IMR-90 (cell line): ENCODE measurements around the gene IL1A. TPM values are rescaled to one million over a fixed set of nuclear protein-coding genes. Genes with fewer than 3 reads are reported as not detected.

Experiments used
- ATAC-seq: fragments of 200-7000 bp; cut with Tn5 transposase; 2 replicates; pipeline ENCODE4 v1.9.1; 2020; ENCODE audit warnings: low read depth, mild to moderate bottlenecking, moderate library complexity
- BruUV-seq: library from RNA; stranded (reverse); fragments of 400-500 nt; replicated peaks from 2 replicates; lab custom pipeline; 2021; lab: Mats Ljungman, UMichigan
- CTCF ChIA-PET: fragments of 300-600 bp; formaldehyde crosslinking; extraction: SDS; loops from one replicate; lab custom pipeline; 2021; ENCODE audit warnings: antibody characterized with exemption; lab: Yijun Ruan, JAX
- POLR2A ChIA-PET: fragments of 300-600 bp; sonication (Branson Sonifier 250); formaldehyde crosslinking; loops from one replicate; lab custom pipeline; 2022; ENCODE audit warnings: antibody characterized with exemption; ENCODE audit not compliant: unreplicated experiment; lab: Charles Lee
- DNase-seq: peaks from one replicate; pipeline ENCODE4 v3.0.0; 2013
- H2AFZ ChIP-seq: replicated peaks from 2 replicates; pipeline ENCODE3; 2013; ENCODE audit warnings: low read length, mild to moderate bottlenecking; ENCODE audit not compliant: poor library complexity
- H2AK5ac ChIP-seq: 2 replicates; pipeline ENCODE4 v1.6.1; 2013; ENCODE audit warnings: low read depth, low read length, inconsistent platforms
- H2AK9ac ChIP-seq: replicated peaks from 2 replicates; pipeline ENCODE3; 2013; ENCODE audit warnings: mild to moderate bottlenecking, low read depth, low read length, moderate library complexity; ENCODE audit not compliant: poor library complexity
- H2BK120ac ChIP-seq: 2 replicates; pipeline ENCODE4 v1.6.1; 2013; ENCODE audit warnings: low read depth, low read length, inconsistent platforms
- H2BK15ac ChIP-seq: 3 replicates; pipeline ENCODE4 v1.6.1; 2013; ENCODE audit warnings: low read depth, low read length, inconsistent platforms
- H2BK20ac ChIP-seq: 2 replicates; pipeline ENCODE4 v1.6.1; 2013; ENCODE audit warnings: low read depth, mild to moderate bottlenecking, inconsistent platforms, low read length, moderate library complexity
- H2BK5ac ChIP-seq: 2 replicates; pipeline ENCODE4 v1.6.1; 2013; ENCODE audit warnings: mild to moderate bottlenecking, low read depth, low read length, inconsistent platforms; ENCODE audit not compliant: poor library complexity, severe bottlenecking
- H3K14ac ChIP-seq: replicated peaks from 2 replicates; pipeline ENCODE4 v1.6.1; 2013; ENCODE audit warnings: low read depth, low read length, inconsistent platforms
- H3K18ac ChIP-seq: 2 replicates; pipeline ENCODE4 v1.6.1; 2013; ENCODE audit warnings: low read depth, low read length, control low read depth
- H3K23ac ChIP-seq: 2 replicates; pipeline ENCODE4 v1.6.1; 2013; ENCODE audit warnings: low read depth, low read length, inconsistent platforms
- H3K27ac ChIP-seq: 2 replicates; pipeline ENCODE4 v1.5.1; 2013; ENCODE audit warnings: mild to moderate bottlenecking, control low read depth, low read length; ENCODE audit not compliant: insufficient read depth
- H3K27me3 ChIP-seq: 2 replicates; pipeline ENCODE4 v1.6.1; 2013; ENCODE audit warnings: low read length; ENCODE audit not compliant: control insufficient read depth, insufficient read depth
- H3K36me3 ChIP-seq: 2 replicates; pipeline ENCODE4 v1.6.1; 2013; ENCODE audit warnings: low read length, mixed read lengths; ENCODE audit not compliant: control insufficient read depth, insufficient read depth
- H3K4ac ChIP-seq: 2 replicates; pipeline ENCODE4 v1.6.1; 2013; ENCODE audit warnings: low read depth, low read length, inconsistent platforms
- H3K4me1 ChIP-seq: 2 replicates; pipeline ENCODE4 v1.6.1; 2013; ENCODE audit warnings: low read length, mixed read lengths; ENCODE audit not compliant: control insufficient read depth, insufficient read depth
- H3K4me2 ChIP-seq: 2 replicates; pipeline ENCODE4 v1.6.1; 2013; ENCODE audit warnings: low read depth, mild to moderate bottlenecking, control low read depth, low read length, moderate library complexity
- H3K4me3 ChIP-seq: 2 replicates; pipeline ENCODE4 v1.5.1; 2013; ENCODE audit warnings: low read depth, mild to moderate bottlenecking, control low read depth, low read length, moderate library complexity; ENCODE audit not compliant: insufficient read depth
- H3K56ac ChIP-seq: 2 replicates; pipeline ENCODE4 v1.6.1; 2013; ENCODE audit warnings: low read length, inconsistent platforms; ENCODE audit not compliant: insufficient read depth; ENCODE audit errors: extremely low read depth
- H3K79me1 ChIP-seq, 2 experiments: 2 replicates each; pipeline ENCODE4 v1.6.1; 2013; ENCODE audit warnings: low read length in 2 of 2, inconsistent platforms in 1 of 2, low read depth in 1 of 2
- H3K9ac ChIP-seq: 2 replicates; pipeline ENCODE4 v1.6.1; 2013; ENCODE audit warnings: low read depth, low read length, control low read depth
- H3K9me1 ChIP-seq: 2 replicates; pipeline ENCODE4 v1.6.1; 2013; ENCODE audit warnings: low read length, inconsistent platforms; ENCODE audit not compliant: insufficient read depth
- H3K9me3 ChIP-seq: 2 replicates; pipeline ENCODE4 v1.6.1; 2013; ENCODE audit warnings: low read length; ENCODE audit not compliant: control insufficient read depth, insufficient read depth
- H4K20me1 ChIP-seq: 2 replicates; pipeline ENCODE4 v1.6.1; 2013; ENCODE audit warnings: low read length, inconsistent platforms; ENCODE audit not compliant: insufficient read depth
- H4K5ac ChIP-seq: 2 replicates; pipeline ENCODE4 v1.6.1; 2013; ENCODE audit warnings: mild to moderate bottlenecking, low read depth, low read length, control low read depth
- H4K8ac ChIP-seq, 2 experiments: 2 replicates each; pipeline ENCODE4 v1.6.1; 2013; ENCODE audit warnings: low read depth in 2 of 2, low read length in 2 of 2, control low read depth in 1 of 2, inconsistent platforms in 1 of 2
- H4K91ac ChIP-seq: 2 replicates; pipeline ENCODE4 v1.6.1; 2013; ENCODE audit warnings: low read depth, low read length, inconsistent platforms; ENCODE audit not compliant: insufficient read depth
- BHLHE40 ChIP-seq: fragments of 150-350 bp; IDR thresholded peaks from 2 replicates; pipeline ENCODE4 v1.6.1; 2016; ENCODE audit warnings: mild to moderate bottlenecking, low read depth, low read length
- CHD1 ChIP-seq: IDR thresholded peaks from 2 replicates; pipeline ENCODE4 v1.6.1; 2012; ENCODE audit warnings: low read depth, low read length, improper control_type of control experiment
- CTCF ChIP-seq: conservative IDR thresholded peaks from 2 replicates; pipeline ENCODE4 v1.5.1; 2012; ENCODE audit warnings: mild to moderate bottlenecking, low read depth, low read length, improper control_type of control experiment
- ELK1 ChIP-seq: fragments of 150-350 bp; IDR thresholded peaks from 2 replicates; pipeline ENCODE4 v1.6.1; 2016; ENCODE audit warnings: low read depth, mild to moderate bottlenecking, low read length, moderate library complexity, borderline replicate concordance
- FOS ChIP-seq: fragments of 150-350 bp; IDR thresholded peaks from 2 replicates; pipeline ENCODE4 v1.6.1; 2016; ENCODE audit warnings: low read depth, low read length
- MAFK ChIP-seq: IDR thresholded peaks from 2 replicates; pipeline ENCODE4 v1.6.1; 2012; ENCODE audit warnings: low read depth, low read length, improper control_type of control experiment
- MAZ ChIP-seq: IDR thresholded peaks from 2 replicates; pipeline ENCODE4 v1.6.1; 2012; ENCODE audit warnings: low read depth, mild to moderate bottlenecking, low read length, improper control_type of control experiment, moderate library complexity, borderline replicate concordance
- MXI1 ChIP-seq: IDR thresholded peaks from 2 replicates; pipeline ENCODE4 v1.6.1; 2012; ENCODE audit warnings: low read depth, mild to moderate bottlenecking, low read length, moderate library complexity, borderline replicate concordance
- NFE2L2 ChIP-seq: fragments of 150-350 bp; IDR thresholded peaks from 2 replicates; pipeline ENCODE4 v1.6.1; 2016; ENCODE audit warnings: low read depth, mild to moderate bottlenecking, low read length
- POLR2A ChIP-seq: IDR thresholded peaks from 2 replicates; pipeline ENCODE4 v1.6.1; 2012; ENCODE audit warnings: mild to moderate bottlenecking, low read depth, low read length
- RAD21 ChIP-seq: IDR thresholded peaks from 2 replicates; pipeline ENCODE4 v1.6.1; 2012; ENCODE audit warnings: low read length, improper control_type of control experiment
- RCOR1 ChIP-seq: IDR thresholded peaks from 2 replicates; pipeline ENCODE4 v1.6.1; 2012; ENCODE audit warnings: mild to moderate bottlenecking, low read length, improper control_type of control experiment; ENCODE audit not compliant: insufficient replicate concordance
- SMC3 ChIP-seq: fragments of 150-350 bp; IDR thresholded peaks from 2 replicates; pipeline ENCODE4 v1.6.1; 2016; ENCODE audit warnings: low read depth, mild to moderate bottlenecking, antibody characterized with exemption, low read length, moderate library complexity
- USF2 ChIP-seq: fragments of 150-350 bp; IDR thresholded peaks from 2 replicates; pipeline ENCODE4 v1.6.1; 2017; ENCODE audit warnings: mild to moderate bottlenecking, antibody characterized with exemption, low read length, low read depth
- WGBS, 2 experiments: methylation state at CpG; one replicate each; pipeline versions ENCODE4 v1.1.5 to v1.1.7; 2013; ENCODE audit warnings: missing lambda C conversion rate in 2 of 2; ENCODE audit not compliant: insufficient read length in 1 of 2; ENCODE audit errors: extremely low coverage in 2 of 2; 5-methylcytosine and 5-hydroxymethylcytosine counted together
- dilution Hi-C: fragments of 300-500 bp; cut with HindIII; formaldehyde crosslinking; loops from one replicate; pipeline ENCODE4 v1.14.3; 2018; ENCODE audit warnings: low sequenced_read_pairs; ENCODE audit not compliant: unreplicated experiment
- in situ Hi-C: fragments of 300-500 bp; cut with MboI; formaldehyde crosslinking; loops from 3 replicates; pipeline ENCODE4 v1.14.3; 2019; ENCODE audit warnings: low sequenced_read_pairs, inconsistent platforms, mixed read lengths
- intact Hi-C: fragments of 100-400 bp; cut with micrococcal nuclease; formaldehyde crosslinking; loops from 2 replicates; pipeline ENCODE4 v1.10.0; 2022
- polyA plus RNA-seq, 3 experiments: library from polyadenylated mRNA; depleted of rRNA; stranded (reverse); fragments of >200 nt; gene quantifications; 2 replicates each; pipeline ENCODE4 v1.2.3, GENCODE V29; 2012; ENCODE audit warnings: low replicate concordance in 1 of 3
- total RNA-seq: library from RNA; depleted of rRNA; stranded (reverse); fragments of >200 nt; gene quantifications from 2 replicates; pipeline ENCODE4 v1.2.3, GENCODE V29; 2012

The IL1A gene
- total and polyA plus RNA-seq, 2 of the 4 experiments (the other 2 are of a cell fraction) = 0.48 to 1.1 TPM

GRCh38 chr2:112728378-112729175 lies 55.7 kb downstream of the IL1A start:
- dilution Hi-C loops (no loop called here), in situ Hi-C loops (loop anchor here (5.0 kb wide), 1 partner anchor 126 kb away; no protein-coding TSS in a partner anchor), intact Hi-C loops (loop anchor here (5.0 kb wide), 1 partner anchor 146 kb away; the partner anchor contains the start of gene CHCHD5)
- Histone ChIP-seq H2BK15ac (no peak overlapping the region), H3K27me3 (no peaks in the 10 kb centered on the region), H2BK5ac (no peak overlapping the region), H3K9ac (no peak overlapping the region), H4K5ac (no peak overlapping the region), H3K36me3 (no peaks in the 10 kb centered on the region), H3K4me1 (peaks cover 1% of the 10 kb centered on the region; the same call in 1 of the 2 replicates), H2AK9ac (no peak overlapping the region), H3K18ac (no peak overlapping the region), H3K23ac (no peak overlapping the region), H3K14ac (no peak overlapping the region), H3K4ac (no peak overlapping the region), H2BK120ac (no peak overlapping the region), H2BK20ac (no peak overlapping the region), H2AFZ (peak overlapping the region; percentile 53), H3K79me1 (no peaks in the 10 kb centered on the region), H4K8ac (no peak overlapping the region), H3K9me1 (peaks cover 2% of the 10 kb centered on the region; the same call in 1 of the 2 replicates), H3K9me3 (no peaks in the 10 kb centered on the region), H2AK5ac (peak overlapping the region; percentile 33; the same call in 1 of the 2 replicates), H3K27ac (no peak overlapping the region), H4K20me1 (no peaks in the 10 kb centered on the region), H4K91ac (no peak overlapping the region), H3K56ac (no peak overlapping the region), H3K4me3 (no peak overlapping the region), H3K4me2 (no peak overlapping the region)
- ATAC-seq (no peak), DNase-seq (no peak)
- WGBS, 2 experiments = 39% methylated on average over 3 of the region's 11 CpGs; no CpG with 5 or more reads in 1 of the 2 experiments
- CTCF ChIA-PET = interaction anchor here (2.1 to 2.9 kb wide), 2 partner anchors 129 to 213 kb away, joined by 8 to 12 read pairs; no protein-coding TSS in a partner anchor
- no TSS peak for BruUV-seq
- TF ChIP-seq RAD21 (no peak), CHD1 (no peak), SMC3 (no peak), MAFK (no peak), RCOR1 (no peak), NFE2L2 (no peak), USF2 (no peak), BHLHE40 (no peak), FOS (no peak), POLR2A (no peak), MXI1 (no peak), CTCF (no peak), MAZ (no peak), ELK1 (no peak)
- POLR2A ChIA-PET = no interaction called here
